ENCODE results near the gene C20orf173. TPM values are rescaled to one million over a fixed set of nuclear protein-coding genes. Genes with fewer than 3 reads are reported as not detected.
"Not testable (repeated sequence)": the region's sequence is repeated elsewhere in the genome, so short reads cannot be mapped to it uniquely, and the experiment has no call there.

C20orf173 gene, protein sequence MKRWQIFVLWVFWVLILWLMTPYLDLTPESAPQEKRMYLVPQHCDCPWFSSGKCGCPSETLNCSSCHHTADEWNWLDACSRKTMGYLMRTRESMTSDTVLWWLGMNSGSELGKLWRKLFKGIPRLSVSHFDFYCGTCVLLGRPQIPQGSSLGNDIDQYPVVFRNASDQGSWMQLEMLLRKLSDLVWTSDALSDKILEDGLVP
- total RNA-seq (2014; rRNA removed; shearing (Covaris generic)): not detected in 2 replicates
- polyA plus RNA-seq (2014; cell fraction: nucleus; rRNA removed): not detected in 2 replicates

DNA sequence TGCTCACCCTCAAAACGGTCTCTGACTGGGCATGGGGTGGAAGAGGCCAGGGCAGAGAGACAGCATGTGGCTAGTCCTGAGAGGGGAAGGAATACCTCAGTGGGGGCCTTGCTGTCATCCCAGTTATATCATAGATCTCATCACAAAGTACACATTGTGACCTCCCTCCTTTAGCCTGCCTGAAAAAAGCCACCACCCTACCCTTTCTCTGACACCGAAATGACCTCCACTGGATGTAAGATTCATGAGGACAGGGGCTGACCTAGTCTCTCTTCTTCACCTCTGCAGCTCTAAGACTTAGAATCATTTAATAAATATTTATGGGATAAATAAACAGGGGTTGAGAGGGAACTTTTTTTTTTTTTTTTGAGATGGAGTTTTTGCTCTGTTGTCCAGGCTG, at the start of gene C20orf173:
Gene C20orf173, minus strand, starts transcription at position 101 of the 400 bp plus-strand sequence. CDS start 279 bp downstream, outside the sequence.
- no peak for DNase-seq (ENCODE audit: extremely low read depth, low read depth)

DNA sequence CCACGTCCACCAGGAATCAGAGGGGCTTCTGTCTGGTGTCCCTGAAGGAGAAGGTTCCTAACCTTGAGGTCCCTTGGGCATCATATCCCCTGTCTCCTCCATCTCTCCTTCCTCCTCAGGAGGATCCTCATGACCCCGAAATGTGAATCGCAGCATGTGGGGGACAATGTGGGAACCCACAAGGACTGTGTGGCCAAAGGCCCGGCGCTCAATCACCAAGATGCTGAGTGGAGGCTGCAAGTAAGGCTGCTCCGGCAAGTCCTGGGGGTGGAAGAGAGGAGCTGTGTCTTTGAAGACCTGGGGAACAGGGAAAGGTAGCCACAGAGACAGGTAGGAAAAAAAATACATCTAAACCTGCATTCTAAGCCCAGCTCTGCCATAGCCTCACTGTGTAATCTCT, 49.7 kb upstream of the C20orf173 start:
- DNase-seq (ENCODE audit: extremely low read depth, low read depth): no peak

DNA sequence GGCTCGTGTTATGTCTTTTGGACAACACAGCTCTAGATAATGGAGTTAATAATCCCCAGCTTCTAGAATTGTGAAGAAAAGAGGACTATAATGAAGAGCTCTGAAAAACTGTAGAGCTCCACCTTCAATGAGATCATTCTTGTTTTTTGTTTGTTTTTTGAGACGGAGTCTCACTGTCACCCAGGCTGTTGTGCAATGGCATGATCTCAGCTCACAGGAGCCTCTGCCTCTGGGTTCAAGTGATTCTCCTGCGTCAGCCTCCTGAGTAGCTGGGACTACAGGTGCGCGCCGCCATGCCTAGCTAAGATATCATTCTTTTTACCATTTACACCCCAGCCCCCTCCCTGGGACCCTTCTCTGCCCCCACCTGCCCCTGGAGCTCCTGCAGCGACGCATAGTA, 49.0 kb upstream of the C20orf173 start:
- peak; percentile 11 for DNase-seq (ENCODE audit: extremely low read depth, low read depth)

DNA sequence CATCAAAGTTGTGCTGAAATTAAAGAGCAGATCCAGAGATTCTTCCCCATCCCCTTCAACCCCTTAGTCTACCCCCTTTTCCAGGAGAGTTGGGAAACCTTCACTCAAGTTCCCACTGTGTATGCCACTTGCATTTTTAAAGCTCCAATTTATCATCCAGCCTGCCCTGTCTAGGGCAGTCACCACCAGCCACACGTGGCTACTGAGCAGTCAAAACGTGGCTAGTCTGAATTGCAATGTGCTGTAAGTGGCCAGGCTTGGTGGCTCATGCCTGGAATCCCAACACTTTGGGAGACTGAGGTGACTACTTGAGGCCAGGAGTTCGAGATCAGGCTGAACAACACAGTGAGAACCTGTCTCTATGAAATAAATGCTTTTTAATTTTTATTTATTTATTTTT, 47.4 kb upstream of the C20orf173 start:
- no peak for DNase-seq (ENCODE audit: extremely low read depth, low read depth)

DNA sequence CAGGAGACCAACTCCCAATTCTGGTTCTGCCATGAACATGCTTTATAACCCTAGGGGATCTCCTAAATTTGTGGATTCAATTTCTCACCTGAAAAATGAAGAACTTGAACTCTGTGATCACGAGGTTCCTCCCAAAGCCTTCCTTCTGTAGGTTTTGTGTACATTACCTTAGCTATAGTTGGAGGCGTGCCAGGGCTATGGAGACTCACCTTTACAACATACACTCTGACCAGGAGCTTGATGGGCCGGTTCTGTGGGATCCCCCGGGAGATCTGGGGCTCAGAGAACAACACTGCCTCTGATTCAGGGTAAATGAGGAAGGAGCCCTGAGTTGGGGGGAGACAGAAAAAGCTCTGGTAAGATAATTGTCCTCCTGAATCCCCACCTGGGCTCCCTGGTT, 46.5 kb upstream of the C20orf173 start:
- DNase-seq (ENCODE audit: extremely low read depth, low read depth): no peak

DNA sequence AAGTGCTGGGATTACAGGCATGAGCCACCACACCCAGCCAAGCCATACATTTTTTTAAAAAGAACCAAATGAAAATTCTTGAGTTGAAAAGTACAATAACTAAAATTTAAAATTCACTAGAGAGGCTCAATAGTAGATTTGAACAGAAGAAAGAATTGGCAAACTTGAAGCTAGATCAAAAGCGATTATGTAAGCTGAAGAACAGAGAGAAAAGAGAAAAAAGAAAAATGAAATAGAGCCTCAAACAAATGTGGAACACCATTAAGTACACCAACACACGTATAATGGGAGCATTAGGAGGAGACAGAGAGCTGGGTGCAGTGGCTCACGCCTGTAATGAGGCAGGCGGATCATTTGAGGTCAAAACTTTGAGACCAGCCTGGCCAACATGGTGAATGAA, 43.4 kb upstream of the C20orf173 start:
- DNase-seq (ENCODE audit: extremely low read depth, low read depth): no peak

DNA sequence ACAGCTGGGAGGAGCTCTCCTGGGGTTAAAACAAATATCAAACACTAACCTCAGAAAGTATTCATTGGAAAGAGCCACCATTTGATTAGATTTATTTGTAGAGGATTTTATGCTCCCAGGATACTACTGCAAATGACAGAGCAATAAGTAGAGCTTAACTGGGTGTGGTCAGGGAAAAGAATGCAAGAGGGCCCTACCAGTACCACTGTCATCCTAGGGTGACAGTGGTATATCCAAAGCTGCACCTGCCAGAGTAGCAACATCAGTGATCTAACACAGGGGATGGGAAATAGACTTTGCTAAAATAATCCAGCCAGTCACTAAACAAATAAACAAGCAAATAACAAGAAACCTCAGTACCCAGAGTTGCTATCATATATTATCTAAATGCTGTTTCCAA, 42.1 kb upstream of the C20orf173 start:
- no peak for DNase-seq (ENCODE audit: extremely low read depth, low read depth)

DNA sequence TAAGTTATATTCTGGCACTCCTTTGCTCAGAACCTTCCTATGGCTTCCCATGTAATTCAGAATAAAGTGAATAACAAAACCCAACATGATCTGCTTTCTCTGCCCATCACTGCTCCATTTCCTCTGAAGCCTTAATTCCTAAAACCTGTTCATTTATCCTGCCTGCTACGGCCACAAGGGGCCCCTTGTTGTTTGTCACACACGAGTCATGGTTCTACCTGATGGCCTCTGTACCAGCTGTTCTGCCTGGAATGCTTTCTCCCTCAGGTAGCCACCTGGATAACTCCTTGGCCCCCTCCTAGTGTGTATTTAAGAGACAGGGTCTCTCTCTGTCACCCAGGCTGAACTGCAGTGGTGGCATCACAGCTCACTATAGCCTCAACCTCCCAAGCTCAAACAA, 39.2 kb upstream of the C20orf173 start:
- DNase-seq (ENCODE audit: extremely low read depth, low read depth): peak; percentile 6

DNA sequence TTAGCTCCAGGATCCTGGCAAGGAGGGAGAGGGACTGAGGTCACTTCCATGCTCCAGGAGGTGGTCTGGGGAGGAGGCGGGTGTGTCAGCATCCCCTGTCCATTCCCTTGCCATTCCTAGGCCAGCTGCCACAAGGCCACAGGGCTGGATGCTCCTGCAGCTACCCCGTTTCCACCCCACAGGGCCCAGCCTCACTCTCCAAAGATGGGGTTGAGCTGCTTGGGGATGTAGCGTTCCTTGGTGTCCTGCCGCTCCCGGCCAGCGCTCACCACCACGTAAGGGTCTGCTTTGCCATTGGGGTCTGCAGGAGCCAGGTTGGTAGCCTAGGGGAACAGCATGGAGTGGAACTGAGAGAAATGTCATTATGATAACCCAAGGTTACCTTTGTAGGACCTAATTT, 35.5 kb upstream of the C20orf173 start:
- no peak for DNase-seq (ENCODE audit: extremely low read depth, low read depth)

DNA sequence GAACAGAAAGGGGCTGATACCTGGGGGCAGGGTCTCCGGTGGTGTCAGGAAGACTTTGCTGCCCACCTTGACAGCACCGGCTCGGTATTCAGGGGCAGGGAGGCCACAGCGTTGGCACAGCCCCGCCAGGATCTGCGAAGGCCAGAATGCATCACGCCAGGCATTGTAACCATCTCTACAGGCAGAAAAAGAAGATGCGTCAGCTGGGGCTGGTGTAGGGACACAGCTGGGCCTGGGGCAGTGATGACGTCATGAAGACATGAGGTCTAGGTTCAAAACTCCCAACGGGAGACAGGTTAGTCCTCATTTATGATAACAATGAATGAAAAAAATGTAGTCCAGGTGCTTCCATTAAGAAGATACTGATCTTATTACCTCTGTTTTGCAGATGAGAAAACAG, 34.4 kb upstream of the C20orf173 start:
- no peak for DNase-seq (ENCODE audit: extremely low read depth, low read depth)

DNA sequence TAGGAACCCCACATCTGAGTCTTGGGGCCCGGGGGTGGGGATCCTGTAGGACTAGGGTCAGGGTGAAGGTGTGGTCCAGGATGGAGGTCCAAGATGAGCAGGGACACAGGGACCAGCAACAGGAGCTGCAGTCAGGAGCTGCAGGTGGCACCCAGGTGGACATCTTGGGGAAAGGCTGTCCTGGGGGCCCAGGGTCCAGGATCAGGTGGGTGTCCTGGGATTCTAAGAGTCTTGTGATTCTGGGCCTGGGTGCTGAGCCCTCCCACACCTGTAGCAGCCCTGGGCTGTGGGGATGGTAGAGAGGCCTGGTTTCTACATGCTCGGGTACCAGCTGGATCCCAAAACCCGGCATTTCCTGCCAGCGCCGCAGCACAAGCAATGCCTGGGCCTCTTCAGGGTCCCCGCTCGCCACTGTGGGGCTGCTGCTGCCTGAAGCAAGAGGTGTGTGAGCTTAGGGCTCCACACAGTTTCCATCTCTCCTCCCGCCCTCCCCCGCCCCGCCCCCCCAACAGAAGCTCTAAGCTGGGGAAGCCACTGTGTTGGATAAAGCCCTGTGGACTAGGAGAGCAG, 33.2 kb upstream of the C20orf173 start:
- DNase-seq (ENCODE audit: extremely low read depth, low read depth): no peak

DNA sequence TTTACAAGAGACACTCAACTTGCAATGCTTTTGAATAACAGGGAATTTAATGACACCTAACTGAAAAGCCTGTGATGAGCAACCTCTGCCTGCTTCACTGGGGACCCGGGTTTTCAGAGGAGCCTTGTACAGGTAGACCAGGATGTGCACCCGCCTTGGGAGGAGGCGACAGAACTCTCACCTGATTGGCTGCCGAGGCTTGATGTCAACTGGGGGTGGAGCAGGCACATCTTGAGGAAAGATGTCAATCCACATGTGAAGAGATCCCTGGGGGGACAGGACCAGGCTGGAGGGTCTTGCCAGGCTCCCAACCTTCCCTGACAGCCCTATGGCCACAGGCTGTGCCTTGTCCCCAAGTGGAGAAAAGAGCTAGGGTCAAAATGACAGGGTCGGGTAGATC, 32.2 kb upstream of the C20orf173 start:
- no peak for DNase-seq (ENCODE audit: extremely low read depth, low read depth)

DNA sequence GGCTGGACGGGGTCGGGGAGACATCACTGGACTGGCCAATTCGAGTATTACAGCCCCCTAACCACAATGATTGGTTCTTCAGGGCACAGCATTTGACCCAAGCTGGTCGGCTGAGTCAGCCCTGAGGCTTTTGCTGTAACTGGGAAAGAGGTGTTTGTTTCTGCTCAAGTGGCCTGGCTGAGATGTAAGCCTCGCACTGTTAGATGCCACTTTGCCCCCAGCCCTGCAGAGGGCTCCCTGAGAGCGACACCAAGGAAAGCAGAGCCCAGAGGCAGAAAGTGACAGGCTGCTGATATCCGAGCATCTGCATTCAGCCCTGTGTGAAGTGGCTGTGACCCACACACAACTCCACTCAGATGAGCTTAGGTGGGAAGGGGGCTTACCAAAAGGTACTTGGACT, 31.8 kb upstream of the C20orf173 start:
- peak; percentile 46 for DNase-seq (ENCODE audit: extremely low read depth, low read depth)

DNA sequence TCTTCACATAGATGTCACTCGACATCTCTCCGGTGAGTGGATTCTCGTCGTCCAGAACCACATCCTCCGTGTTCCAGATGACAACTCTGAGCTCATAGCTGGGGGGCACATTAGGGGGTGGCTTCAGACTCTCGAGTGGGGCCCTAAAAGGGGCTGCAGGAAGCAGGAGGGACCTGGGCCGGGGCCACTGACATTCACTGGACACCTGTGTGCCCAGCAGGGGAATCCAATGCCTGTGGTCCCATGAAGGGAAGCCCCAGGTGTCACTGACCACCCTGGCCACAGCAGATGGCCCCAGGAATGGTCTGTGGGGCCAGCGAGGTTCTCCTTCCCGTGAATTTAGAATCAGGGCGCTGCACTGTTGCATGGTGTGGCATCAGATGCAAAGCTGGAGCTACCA, 31.1 kb upstream of the C20orf173 start:
- no peak for DNase-seq (ENCODE audit: extremely low read depth, low read depth)

DNA sequence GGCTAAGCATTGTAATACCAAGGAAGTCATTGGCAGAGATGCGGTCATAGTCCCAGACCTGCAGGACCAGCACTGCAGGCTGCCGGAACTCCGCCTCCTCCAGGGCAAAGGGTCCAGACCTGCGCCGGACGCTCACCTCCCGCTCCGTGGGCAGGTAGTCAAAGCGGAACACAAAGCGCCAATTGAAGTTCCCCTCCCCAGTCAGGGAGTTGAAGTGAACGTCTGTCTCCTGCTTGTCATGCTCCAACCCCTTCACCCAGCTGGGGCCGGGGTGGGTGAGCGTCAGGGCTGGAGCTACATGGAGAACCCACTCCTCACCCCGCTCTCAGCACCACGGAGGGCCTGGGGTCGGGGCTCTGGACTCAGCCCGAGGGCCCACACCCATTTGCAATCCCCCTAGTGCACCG, 30.7 kb upstream of the C20orf173 start:
- no peak for DNase-seq (ENCODE audit: extremely low read depth, low read depth)

DNA sequence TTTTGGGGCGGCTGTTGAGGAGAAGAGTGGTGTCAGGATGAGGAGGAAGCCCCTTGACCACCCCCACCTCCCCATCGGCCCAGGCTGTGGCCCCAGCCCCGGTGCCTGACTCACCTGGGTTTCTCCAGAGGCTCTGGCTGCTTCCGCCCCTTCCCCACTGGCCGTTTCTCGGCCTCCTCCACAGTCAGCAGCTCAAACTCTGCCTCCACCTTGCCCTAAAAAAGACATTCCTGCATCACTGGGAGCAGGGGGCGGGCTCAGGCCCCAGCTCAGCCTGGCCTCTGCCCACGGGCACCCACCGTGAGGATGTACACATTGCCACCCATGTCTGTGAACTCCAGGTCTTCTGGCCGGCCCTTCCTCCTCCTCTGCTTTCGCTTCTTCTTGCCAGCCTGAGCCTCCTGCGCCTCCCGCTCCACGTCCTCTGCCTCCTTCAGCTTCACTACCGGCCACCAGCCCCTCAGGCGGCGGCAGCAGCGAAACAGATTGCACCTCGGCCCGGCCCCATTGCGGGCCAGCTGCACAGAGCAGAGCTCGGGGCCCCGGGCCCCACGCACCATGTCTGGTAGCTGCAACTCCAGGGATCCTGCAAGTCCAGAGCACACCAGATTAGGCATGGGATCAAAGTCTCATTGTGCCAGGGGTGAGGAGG, 29.7 kb upstream of the C20orf173 start:
- no peak for DNase-seq (ENCODE audit: extremely low read depth, low read depth)

DNA sequence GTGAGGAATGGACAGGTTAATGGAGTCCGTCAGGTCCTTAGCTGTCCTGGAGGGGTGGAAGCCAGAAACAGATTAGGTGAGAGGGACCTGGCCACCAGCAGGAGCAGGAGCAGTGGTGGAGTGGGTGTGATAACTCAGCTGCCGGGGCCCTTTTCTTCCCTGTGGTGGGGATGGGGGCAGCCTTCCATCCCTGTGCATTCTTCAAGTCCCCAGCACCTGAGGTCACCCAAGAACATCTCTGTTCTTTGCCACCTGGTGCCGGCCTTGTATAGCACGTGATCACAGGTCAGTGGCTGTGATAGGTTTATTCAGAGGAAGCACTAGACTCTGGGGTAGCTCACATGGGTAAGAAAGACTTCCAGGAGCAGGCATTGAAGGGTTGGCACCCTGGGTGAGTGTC, 29.0 kb upstream of the C20orf173 start:
- no peak for DNase-seq (ENCODE audit: extremely low read depth, low read depth)

DNA sequence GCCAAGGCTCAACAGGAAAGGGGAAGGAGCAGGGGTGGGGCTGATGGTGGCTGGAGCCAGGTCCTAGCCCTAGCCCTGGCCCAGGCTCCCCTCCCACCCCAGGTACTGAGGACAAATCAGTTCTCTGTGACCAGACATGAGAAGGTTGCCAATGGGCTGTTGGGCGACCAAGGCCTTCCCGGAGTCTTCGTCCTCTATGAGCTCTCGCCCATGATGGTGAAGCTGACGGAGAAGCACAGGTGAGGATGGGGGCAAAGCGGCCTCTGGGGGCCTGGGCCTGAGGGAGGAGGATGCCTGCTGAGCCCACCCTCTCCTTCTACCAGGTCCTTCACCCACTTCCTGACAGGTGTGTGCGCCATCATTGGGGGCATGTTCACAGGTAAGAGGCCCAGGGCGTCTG, 27.4 kb upstream of the C20orf173 start:
- no peak for DNase-seq (ENCODE audit: extremely low read depth, low read depth)

DNA sequence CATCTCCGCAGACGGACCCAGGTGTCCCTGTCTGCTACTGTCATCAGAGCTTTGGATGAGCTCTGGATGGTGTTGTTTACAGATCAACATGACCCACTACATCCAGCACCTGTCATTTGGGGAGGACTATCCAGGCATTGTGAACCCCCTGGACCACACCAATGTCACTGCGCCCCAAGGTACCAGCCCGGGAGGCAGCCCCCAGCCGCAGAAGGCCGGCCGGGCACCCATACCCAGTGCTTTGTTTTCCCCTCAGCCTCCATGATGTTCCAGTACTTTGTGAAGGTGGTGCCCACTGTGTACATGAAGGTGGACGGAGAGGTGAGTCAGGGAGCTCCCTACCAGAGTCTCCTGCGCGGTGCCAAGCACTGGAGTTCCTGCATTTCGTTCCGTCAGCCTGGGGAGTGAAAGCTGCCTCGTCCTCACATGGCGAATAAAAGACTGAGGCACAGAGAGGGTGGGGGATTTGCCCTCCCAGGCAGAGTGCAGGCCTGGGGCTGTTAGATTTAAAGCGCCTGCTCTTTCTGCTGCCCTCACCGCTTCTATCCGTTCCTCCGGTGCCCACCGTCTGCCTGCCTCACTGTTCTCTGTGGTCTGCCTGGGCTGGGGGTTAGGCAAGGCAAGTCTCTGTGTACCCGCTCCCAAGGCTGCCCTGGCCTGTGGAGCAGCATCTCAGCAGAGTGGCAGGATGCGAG, 26.6 kb upstream of the C20orf173 start:
- no peak for DNase-seq (ENCODE audit: extremely low read depth, low read depth)

DNA sequence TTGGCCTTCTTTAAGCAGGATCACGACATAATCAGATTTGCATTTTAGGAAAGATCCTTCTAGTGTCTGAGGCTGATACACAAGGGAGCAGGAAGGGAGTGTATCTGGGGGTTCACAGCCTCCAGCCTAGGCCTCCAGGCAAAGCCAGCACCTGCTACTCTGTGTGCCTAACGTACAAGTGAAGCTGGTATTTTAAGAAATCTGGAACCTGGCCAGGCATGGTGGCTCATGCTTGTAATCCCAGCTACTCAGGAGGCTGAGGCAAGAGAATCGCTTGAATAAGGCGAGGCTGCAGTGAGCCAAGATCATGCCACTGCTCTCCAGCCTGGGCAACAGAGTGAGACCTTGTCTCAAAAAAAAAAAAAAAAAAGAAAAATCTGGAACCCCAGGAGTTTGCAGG, 26.0 kb upstream of the C20orf173 start:
- not testable (repeated sequence) for DNase-seq (ENCODE audit: extremely low read depth, low read depth)

DNA sequence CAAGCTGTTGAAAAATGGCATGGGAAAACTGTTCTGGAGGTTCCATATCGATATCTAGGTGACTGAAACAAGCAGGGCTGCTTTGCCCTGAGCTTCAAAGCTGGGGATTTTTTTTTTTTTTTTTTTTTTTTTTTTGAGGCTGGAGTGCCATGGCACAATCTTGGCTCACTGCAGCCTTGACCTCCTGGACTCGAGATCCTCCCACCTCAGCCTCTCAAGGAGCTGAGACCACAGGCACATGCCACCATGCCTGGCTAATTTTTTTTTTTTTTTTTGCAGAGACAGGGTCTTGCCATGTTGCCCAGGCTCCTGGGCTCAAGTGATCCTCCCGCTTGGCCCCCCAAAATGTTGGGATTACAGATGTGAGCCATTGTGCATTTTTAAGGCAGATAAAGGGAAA, 23.5 kb upstream of the C20orf173 start:
- no peak for DNase-seq (ENCODE audit: extremely low read depth, low read depth)

DNA sequence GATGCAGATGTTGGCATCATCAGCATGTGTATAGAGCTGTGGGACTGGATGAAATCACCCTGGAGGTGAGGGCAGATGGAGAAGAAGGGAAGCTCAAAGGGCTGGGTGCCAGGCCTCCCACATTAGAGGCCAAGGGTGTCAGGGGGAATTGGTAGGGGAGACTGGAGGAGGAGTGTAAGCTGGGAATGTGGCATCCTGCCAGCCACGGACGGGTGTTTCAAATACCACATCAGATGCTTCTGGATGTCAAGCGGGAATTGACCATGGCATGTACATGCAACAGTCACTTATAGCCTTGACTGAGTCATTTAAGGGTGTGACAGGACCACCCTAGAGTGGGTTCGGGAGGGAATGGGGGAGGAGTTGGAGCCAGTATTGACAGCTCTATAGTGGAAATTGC, 22.1 kb upstream of the C20orf173 start:
- DNase-seq (ENCODE audit: extremely low read depth, low read depth): no peak
